ENCODE data around the gene INPPL1. TPM values are rescaled to one million over a fixed set of nuclear protein-coding genes. Genes with fewer than 3 reads are reported as not detected.

Gene INPPL1
- total RNA-seq = 100 to 1,000 TPM in 1 of 2 donors, 10 to 100 TPM in 1; 85.0 to 142 TPM

DNA sequence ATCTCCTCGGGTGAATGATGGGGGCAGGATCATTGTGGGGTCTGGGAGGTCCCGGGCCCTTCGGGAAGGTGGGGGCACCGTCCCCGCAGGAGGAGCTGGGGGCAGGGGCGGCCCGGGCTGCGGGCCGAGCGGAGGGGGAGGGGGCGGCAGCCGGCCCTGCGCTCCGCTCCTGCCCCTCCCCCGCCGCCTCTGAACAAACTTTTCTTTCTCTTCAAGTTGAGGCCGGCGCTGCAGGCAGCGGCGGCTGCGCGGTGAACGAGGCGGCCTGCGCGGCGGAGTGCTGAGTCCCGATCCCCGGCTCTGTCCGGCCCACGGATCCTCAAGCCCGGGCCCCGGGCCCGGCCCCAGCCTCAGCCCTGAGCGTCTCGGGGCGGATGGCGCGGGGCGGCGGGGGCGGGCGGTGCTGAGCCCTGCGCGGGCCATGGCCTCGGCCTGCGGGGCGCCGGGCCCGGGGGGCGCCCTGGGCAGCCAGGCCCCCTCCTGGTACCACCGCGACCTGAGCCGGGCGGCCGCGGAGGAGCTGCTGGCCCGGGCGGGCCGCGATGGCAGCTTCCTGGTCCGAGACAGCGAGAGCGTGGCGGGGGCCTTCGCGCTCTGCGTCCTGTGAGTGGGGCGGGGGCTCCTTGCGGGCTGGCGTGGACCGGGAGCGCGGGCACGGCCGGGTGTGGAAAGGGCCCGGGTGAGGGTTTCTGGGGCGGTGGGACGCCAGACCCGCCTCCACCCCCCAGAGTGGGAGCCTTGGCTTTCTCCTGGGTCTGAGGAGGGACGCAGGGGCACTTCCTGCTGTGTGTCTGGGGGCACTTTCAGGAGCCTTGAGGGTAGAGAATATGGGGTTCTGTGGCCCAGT, at the start of gene INPPL1:
TSS of gene INPPL1 (plus strand) at position 204 of the 847 bp plus-strand sequence. CDS start at position 422, 218 bp downstream.
- peaks cover 8% of the 10 kb centered on the region for H3K4me1 ChIP-seq (replicated peaks)

DNA sequence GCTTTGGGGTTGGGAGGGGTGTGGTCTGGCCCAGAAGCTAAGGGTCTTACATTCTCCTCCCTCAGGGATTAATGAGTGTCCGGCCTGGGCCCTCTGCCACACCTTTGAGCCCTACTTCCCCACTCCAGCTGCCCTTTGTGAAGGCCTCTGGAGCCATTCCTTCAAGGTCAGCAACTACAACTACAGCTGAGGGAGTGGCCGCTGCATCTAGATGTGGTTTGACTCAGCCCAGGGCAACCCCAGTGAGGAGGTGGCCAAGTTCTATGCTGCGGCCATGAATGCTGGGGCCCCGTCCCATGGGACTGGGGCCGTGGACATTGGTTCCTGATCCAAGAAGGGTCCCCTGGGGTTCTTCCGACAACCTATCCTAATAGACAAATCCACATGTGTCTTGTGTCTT, 46.9 kb upstream of the INPPL1 start:
- H3K4me3 ChIP-seq = no peak overlapping the region
- no peaks in the 10 kb centered on the region for H3K9me3 ChIP-seq
- no peaks in the 10 kb centered on the region for H3K4me1 ChIP-seq (replicated peaks)
- H3K36me3 ChIP-seq = no peaks in the 10 kb centered on the region
- no peaks in the 10 kb centered on the region for H3K27me3 ChIP-seq (replicated peaks; ENCODE audit: insufficient read depth)
- no peak overlapping the region for H3K27ac ChIP-seq
- WGBS = 90% methylated on average over 6 of the region's 6 CpGs
- no peak for TF ChIP-seq CTCF (IDR thresholded peaks at IDR 0.05)
- TF ChIP-seq POLR2AphosphoS5 (IDR thresholded peaks at IDR 0.05) = no peak
- TF ChIP-seq POLR2A (IDR thresholded peaks at IDR 0.05) = no peak
- intact Hi-C loops (cut with DNase I) = no loop called here
- no peak for DNase-seq (ENCODE audit: low spot score)

More for the DNA sequence above, at the start of gene INPPL1:
- TF ChIP-seq POLR2AphosphoS5 (IDR thresholded peaks at IDR 0.05) (peak; percentile 18), CTCF (IDR thresholded peaks at IDR 0.05) (no peak), POLR2A (IDR thresholded peaks at IDR 0.05) (peak; percentile 19)
- Histone ChIP-seq H3K36me3 (peaks cover 7 to 17% of the 10 kb centered on the region in 2 donors), H3K9me3 (no peaks in the 10 kb centered on the region), H3K27me3 (replicated peaks; ENCODE audit: insufficient read depth) (no peaks in the 10 kb centered on the region), H3K4me3 (peak within 1 kb of the TSS; percentile 85 to 86), H3K27ac (peak within 1 kb of the TSS; percentile 98 to 99)
- WGBS = under 1% methylated on average over 52 of the region's 81 CpGs
- intact Hi-C loops (cut with DNase I) = loop anchor here (10.0 kb wide), 1 partner anchor 190 kb away; no protein-coding TSS in a partner anchor
- DNase-seq (ENCODE audit: low spot score) = peak; percentile 65

- H3K4me3 ChIP-seq = no peak overlapping the region
- WGBS = 62% methylated on average over 7 of the region's 7 CpGs
- H3K27ac ChIP-seq = peak overlapping the region; percentile 43 to 54
- no peak for TF ChIP-seq POLR2A (IDR thresholded peaks at IDR 0.05)
- TF ChIP-seq POLR2AphosphoS5 (IDR thresholded peaks at IDR 0.05) = no peak
- no peak for TF ChIP-seq CTCF (IDR thresholded peaks at IDR 0.05)
- H3K27me3 ChIP-seq (replicated peaks; ENCODE audit: insufficient read depth) = no peaks in the 10 kb centered on the region
- no peaks in the 10 kb centered on the region for H3K4me1 ChIP-seq (replicated peaks)
- no peaks in the 10 kb centered on the region for H3K9me3 ChIP-seq
- no peak for DNase-seq (ENCODE audit: low spot score)
- intact Hi-C loops (cut with DNase I) = no loop called here
- no peaks in the 10 kb centered on the region for H3K36me3 ChIP-seq
Observed at GRCh38 chr11:72179049-72179803, 45.3 kb upstream of the INPPL1 start.

GRCh38 chr11:72179804-72180396, 44.7 kb upstream of the INPPL1 start:
- 70% methylated on average over 4 of the region's 4 CpGs for WGBS
- Histone ChIP-seq H3K27me3 (replicated peaks; ENCODE audit: insufficient read depth) (no peaks in the 10 kb centered on the region), H3K4me3 (no peak overlapping the region), H3K4me1 (replicated peaks) (no peaks in the 10 kb centered on the region), H3K9me3 (no peaks in the 10 kb centered on the region), H3K36me3 (no peaks in the 10 kb centered on the region), H3K27ac (peak overlapping the region; percentile 56 to 70)
- no peak for DNase-seq (ENCODE audit: low spot score)
- intact Hi-C loops (cut with DNase I) = no loop called here
- no peak for TF ChIP-seq POLR2AphosphoS5 (IDR thresholded peaks at IDR 0.05)
- TF ChIP-seq CTCF (IDR thresholded peaks at IDR 0.05) = no peak
- no peak for TF ChIP-seq POLR2A (IDR thresholded peaks at IDR 0.05)

Data from prostate gland (tissue), 2 donors.